ENCODE data around the gene MXRA7. TPM values are rescaled to one million over a fixed set of nuclear protein-coding genes. Genes with fewer than 3 reads are reported as not detected.

Gene MXRA7
- total and polyA plus RNA-seq, 2 donors (not counting 1 experiment from before 2014, with no cell fraction given): 5.5 to 16.1 TPM

GRCh38 chr17:76690596-76691280, 20.0 kb downstream of the MXRA7 start:
- ATAC-seq (ENCODE audit: low read depth): no peak
- Histone ChIP-seq H3K79me2 (ENCODE audit: control insufficient read depth, insufficient read depth, low read length) (no peaks in the 10 kb centered on the region), H3K36me3 (replicated peaks in 1 of 2; ENCODE audit: control extremely low read depth in 1 of 2, control insufficient read depth in 1 of 2, extremely low read depth in 1 of 2, insufficient read depth in 2 of 2, low read length in 1 of 2) (no peaks in the 10 kb centered on the region), H3K9ac (ENCODE audit: low read length) (no peak overlapping the region), H3K9me3 (ENCODE audit: control extremely low read depth in 1 of 3, control insufficient read depth in 2 of 3, insufficient read depth in 1 of 3, low read length in 2 of 3) (no peaks in the 10 kb centered on the region), H3K4me2 (replicated peaks; ENCODE audit: low read depth, low read length, poor library complexity, severe bottlenecking) (no peak overlapping the region), H4K20me1 (ENCODE audit: control insufficient read depth, insufficient read depth, low read length, poor library complexity, severe bottlenecking) (no peaks in the 10 kb centered on the region), H3K4me1 (ENCODE audit: control insufficient read depth in 2 of 2, insufficient read depth in 2 of 2, low read length in 2 of 2) (no peaks in the 10 kb centered on the region), H3K27me3 (replicated peaks in 1 of 4; ENCODE audit: control extremely low read depth in 1 of 4, control insufficient read depth in 3 of 4, insufficient read depth in 4 of 4, low read length in 3 of 4) (peaks cover 0 to 5% (median 0%) of the 10 kb centered on the region in 4 experiments), H3K27ac (ENCODE audit: low read length in 2 of 2) (no peak overlapping the region), H2AFZ (ENCODE audit: insufficient read depth, low read depth, low read length, poor library complexity, severe bottlenecking) (no peak overlapping the region), H3K4me3 (ENCODE audit: control extremely low read depth in 1 of 5, extremely low read depth in 1 of 5, insufficient read depth in 1 of 5, low read depth in 2 of 5, low read length in 4 of 5) (no peak overlapping the region)
- ChIA-PET POLR2A (no interaction called here), CTCF (interaction anchor here (0.8 kb wide), 1 partner anchor 9 kb away, joined by 3 read pairs; no protein-coding TSS in a partner anchor)
- H3K27ac Mint-ChIP-seq: no peak overlapping the region
- H3K27me3 Mint-ChIP-seq: peaks cover 4% of the 10 kb centered on the region
- no peaks in the 10 kb centered on the region for H3K9me3 Mint-ChIP-seq (ENCODE audit: insufficient read depth)
- no peak for DNase-seq
- H3K4me3 Mint-ChIP-seq: no peak overlapping the region
- no peak for TF ChIP-seq EZH2 (IDR thresholded peaks at IDR 0.05; ENCODE audit: borderline replicate concordance, insufficient read depth, low read depth, low read length, poor library complexity, severe bottlenecking)
- TF ChIP-seq, protein P1, sequence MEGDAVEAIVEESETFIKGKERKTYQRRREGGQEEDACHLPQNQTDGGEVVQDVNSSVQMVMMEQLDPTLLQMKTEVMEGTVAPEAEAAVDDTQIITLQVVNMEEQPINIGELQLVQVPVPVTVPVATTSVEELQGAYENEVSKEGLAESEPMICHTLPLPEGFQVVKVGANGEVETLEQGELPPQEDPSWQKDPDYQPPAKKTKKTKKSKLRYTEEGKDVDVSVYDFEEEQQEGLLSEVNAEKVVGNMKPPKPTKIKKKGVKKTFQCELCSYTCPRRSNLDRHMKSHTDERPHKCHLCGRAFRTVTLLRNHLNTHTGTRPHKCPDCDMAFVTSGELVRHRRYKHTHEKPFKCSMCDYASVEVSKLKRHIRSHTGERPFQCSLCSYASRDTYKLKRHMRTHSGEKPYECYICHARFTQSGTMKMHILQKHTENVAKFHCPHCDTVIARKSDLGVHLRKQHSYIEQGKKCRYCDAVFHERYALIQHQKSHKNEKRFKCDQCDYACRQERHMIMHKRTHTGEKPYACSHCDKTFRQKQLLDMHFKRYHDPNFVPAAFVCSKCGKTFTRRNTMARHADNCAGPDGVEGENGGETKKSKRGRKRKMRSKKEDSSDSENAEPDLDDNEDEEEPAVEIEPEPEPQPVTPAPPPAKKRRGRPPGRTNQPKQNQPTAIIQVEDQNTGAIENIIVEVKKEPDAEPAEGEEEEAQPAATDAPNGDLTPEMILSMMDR (IDR thresholded peaks at IDR 0.05): no peak
- intact Hi-C loops (cut with micrococcal nuclease): no loop called here
- peaks cover 2% of the 10 kb centered on the region for H3K4me1 Mint-ChIP-seq
- WGBS (ENCODE audit: insufficient coverage): 95% methylated on average over 12 of the region's 13 CpGs

GRCh38 chr17:76689859-76690258, 20.9 kb downstream of the MXRA7 start:
- Histone ChIP-seq H3K27me3 (replicated peaks in 1 of 4; ENCODE audit: control extremely low read depth in 1 of 4, control insufficient read depth in 3 of 4, insufficient read depth in 4 of 4, low read length in 3 of 4) (peaks cover 0 to 5% (median 0%) of the 10 kb centered on the region in 4 experiments), H3K36me3 (replicated peaks in 1 of 2; ENCODE audit: control extremely low read depth in 1 of 2, control insufficient read depth in 1 of 2, extremely low read depth in 1 of 2, insufficient read depth in 2 of 2, low read length in 1 of 2) (no peaks in the 10 kb centered on the region), H3K4me2 (replicated peaks; ENCODE audit: low read depth, low read length, poor library complexity, severe bottlenecking) (no peak overlapping the region), H2AFZ (ENCODE audit: insufficient read depth, low read depth, low read length, poor library complexity, severe bottlenecking) (no peak overlapping the region), H3K9ac (ENCODE audit: low read length) (no peak overlapping the region), H3K4me3 (ENCODE audit: control extremely low read depth in 1 of 5, extremely low read depth in 1 of 5, insufficient read depth in 1 of 5, low read depth in 2 of 5, low read length in 4 of 5) (no peak overlapping the region), H4K20me1 (ENCODE audit: control insufficient read depth, insufficient read depth, low read length, poor library complexity, severe bottlenecking) (no peaks in the 10 kb centered on the region), H3K79me2 (ENCODE audit: control insufficient read depth, insufficient read depth, low read length) (no peaks in the 10 kb centered on the region), H3K27ac (ENCODE audit: low read length in 2 of 2) (no peak overlapping the region), H3K9me3 (ENCODE audit: control extremely low read depth in 1 of 3, control insufficient read depth in 2 of 3, insufficient read depth in 1 of 3, low read length in 2 of 3) (no peaks in the 10 kb centered on the region), H3K4me1 (ENCODE audit: control insufficient read depth in 2 of 2, insufficient read depth in 2 of 2, low read length in 2 of 2) (no peaks in the 10 kb centered on the region)
- ATAC-seq (ENCODE audit: low read depth) (no peak), DNase-seq (no peak)
- Mint-ChIP-seq H3K4me3 (no peak overlapping the region), H3K9me3 (ENCODE audit: insufficient read depth) (no peaks in the 10 kb centered on the region), H3K4me1 (no peaks in the 10 kb centered on the region), H3K27me3 (peaks cover 4% of the 10 kb centered on the region), H3K27ac (no peak overlapping the region)
- POLR2A ChIA-PET: interaction anchor here (0.6 kb wide), 1 partner anchor 79 kb away, joined by 3 read pairs; no protein-coding TSS in a partner anchor
- no peak for TF ChIP-seq EZH2 (IDR thresholded peaks at IDR 0.05; ENCODE audit: borderline replicate concordance, insufficient read depth, low read depth, low read length, poor library complexity, severe bottlenecking)
- TF ChIP-seq, protein P1 (IDR thresholded peaks at IDR 0.05): no peak
- CTCF ChIA-PET: no interaction called here
- WGBS (ENCODE audit: insufficient coverage): 100% methylated on average over 5 of the region's 11 CpGs
- intact Hi-C loops (cut with micrococcal nuclease): no loop called here

All from B cell (primary cell).